Mesenchymal stem cell (in vitro differentiated cells and primary cell): ENCODE results near the gene PQBP1.
A peak's percentile ranks its signal among the peaks of the same experiment; 100 is the strongest.

Source experiments
- DNase-seq: peaks from one replicate; pipeline ENCODE4 v3.0.0-alpha.2; 2013
- H2AFZ ChIP-seq: one replicate; pipeline ENCODE4 v1.6.1; 2013; ENCODE audit warnings: low read depth, mild to moderate bottlenecking, control low read depth, inconsistent platforms, low read length, moderate library complexity
- H2AK5ac ChIP-seq: 2 replicates; pipeline ENCODE4 v1.6.1; 2013; ENCODE audit warnings: low read length, moderate library complexity, mild to moderate bottlenecking, inconsistent platforms; ENCODE audit not compliant: severe bottlenecking
- H2BK120ac ChIP-seq: one replicate; pipeline ENCODE4 v1.6.1; 2013; ENCODE audit warnings: low read depth, mild to moderate bottlenecking, inconsistent platforms, low read length, moderate library complexity
- H2BK12ac ChIP-seq, 2 experiments: one replicate each; pipeline ENCODE4 v1.6.1; 2013; ENCODE audit warnings: inconsistent platforms in 2 of 2, low read length in 2 of 2, mild to moderate bottlenecking in 2 of 2, moderate library complexity in 2 of 2, control low read depth in 1 of 2
- H2BK15ac ChIP-seq: one replicate; pipeline ENCODE4 v1.6.1; 2013; ENCODE audit warnings: mild to moderate bottlenecking, low read depth, inconsistent platforms; ENCODE audit not compliant: poor library complexity, severe bottlenecking
- H2BK5ac ChIP-seq: 2 replicates; pipeline ENCODE4 v1.6.1; 2013; ENCODE audit warnings: low read depth, mild to moderate bottlenecking, low read length, control low read depth, inconsistent platforms; ENCODE audit not compliant: poor library complexity, severe bottlenecking
- H3K14ac ChIP-seq, 2 experiments: one replicate each; pipeline ENCODE4 v1.6.1; 2013; ENCODE audit warnings: inconsistent platforms in 2 of 2, low read length in 2 of 2, control low read depth in 1 of 2, mild to moderate bottlenecking in 1 of 2, moderate library complexity in 1 of 2
- H3K18ac ChIP-seq, 2 experiments: one replicate each; pipeline ENCODE4 v1.6.1; 2013; ENCODE audit warnings: inconsistent platforms in 2 of 2, low read length in 2 of 2, control low read depth in 1 of 2, low read depth in 1 of 2, mild to moderate bottlenecking in 1 of 2
- H3K23ac ChIP-seq, 2 experiments: one replicate each; pipeline ENCODE4 v1.6.1; 2013; ENCODE audit warnings: inconsistent platforms in 2 of 2, low read length in 2 of 2, mild to moderate bottlenecking in 2 of 2, moderate library complexity in 2 of 2, control low read depth in 1 of 2
- H3K27ac ChIP-seq: 2 replicates; pipeline ENCODE4 v1.5.1; 2013; ENCODE audit warnings: mild to moderate bottlenecking, moderate library complexity, low read length, control low read depth, inconsistent platforms; ENCODE audit not compliant: poor library complexity, severe bottlenecking
- H3K27me3 ChIP-seq, 2 experiments: 2 replicates each; pipeline versions ENCODE4 v1.6.1 to v1.7.0; 2013; ENCODE audit warnings: low read length in 2 of 2, mild to moderate bottlenecking in 2 of 2, moderate library complexity in 2 of 2, control low read depth in 1 of 2, inconsistent platforms in 1 of 2; ENCODE audit not compliant: control insufficient read depth in 1 of 2, insufficient read depth in 1 of 2
- H3K36me3 ChIP-seq, 2 experiments: 2 replicates each; pipeline versions ENCODE4 v1.6.1 to v1.7.0; 2013; ENCODE audit warnings: low read length in 2 of 2, control low read depth in 1 of 2, inconsistent platforms in 1 of 2, low read depth in 1 of 2, mild to moderate bottlenecking in 1 of 2; ENCODE audit not compliant: insufficient read depth in 2 of 2, control insufficient read depth in 1 of 2
- H3K4ac ChIP-seq, 2 experiments: one replicate each; pipeline ENCODE4 v1.6.1; 2013; ENCODE audit warnings: inconsistent platforms in 2 of 2, low read length in 2 of 2, mild to moderate bottlenecking in 2 of 2, moderate library complexity in 2 of 2, control low read depth in 1 of 2, low read depth in 1 of 2
- H3K4me1 ChIP-seq: 2 replicates; pipeline ENCODE4 v1.6.1; 2013; ENCODE audit warnings: low read depth, low read length, control low read depth; ENCODE audit not compliant: control insufficient read depth, insufficient read depth
- H3K4me2 ChIP-seq: 2 replicates; pipeline ENCODE4 v1.6.1; 2013; ENCODE audit warnings: low read length, mild to moderate bottlenecking, inconsistent platforms; ENCODE audit not compliant: poor library complexity, severe bottlenecking
- H3K4me3 ChIP-seq, 2 experiments: 2 replicates each; pipeline versions ENCODE4 v1.5.1 to v1.7.0; 2013; ENCODE audit warnings: low read length in 2 of 2, mild to moderate bottlenecking in 2 of 2, control low read depth in 1 of 2, low read depth in 1 of 2; ENCODE audit not compliant: insufficient read depth in 1 of 2
- H3K79me1 ChIP-seq: replicated peaks from 2 replicates; pipeline ENCODE4 v1.6.1; 2013; ENCODE audit warnings: mild to moderate bottlenecking, control low read depth, low read length, inconsistent platforms; ENCODE audit not compliant: poor library complexity, severe bottlenecking
- H3K9ac ChIP-seq: 2 replicates; pipeline ENCODE4 v1.7.0; 2013; ENCODE audit warnings: mild to moderate bottlenecking, low read length, moderate library complexity
- H3K9me3 ChIP-seq: 2 replicates; pipeline ENCODE4 v1.7.0; 2013; ENCODE audit warnings: mild to moderate bottlenecking, low read length; ENCODE audit not compliant: control insufficient read depth
- H4K8ac ChIP-seq: one replicate; pipeline ENCODE4 v1.6.1; 2013; ENCODE audit warnings: inconsistent platforms, mild to moderate bottlenecking, low read length, moderate library complexity
- H4K91ac ChIP-seq: one replicate; pipeline ENCODE4 v1.6.1; 2013; ENCODE audit warnings: mild to moderate bottlenecking, low read length, inconsistent platforms
- WGBS: methylation state at CpG from one replicate; pipeline ENCODE4 v1.1.7; 2013; ENCODE audit warnings: mixed read lengths; 5-methylcytosine and 5-hydroxymethylcytosine counted together

PQBP1 gene

GRCh38 chrX:48890934-48891401 is 6.8 kb upstream of the PQBP1 start:
- Histone ChIP-seq H3K18ac (peak overlapping the region; percentile 3 to 54), H3K36me3 (peaks cover 10 to 23% of the 10 kb centered on the region in 2 experiments), H2AK5ac (no peak overlapping the region), H3K23ac (no peak overlapping the region), H3K27me3 (no peaks in the 10 kb centered on the region), H4K8ac (peak overlapping the region; percentile 49), H3K4ac (no peak overlapping the region), H2BK12ac (no peak overlapping the region), H2AFZ (no peak overlapping the region), H3K4me3 (peak overlapping the region; percentile 63 to 75), H2BK5ac (no peak overlapping the region), H3K9ac (peak overlapping the region; percentile 62), H3K14ac (no peak overlapping the region), H3K9me3 (no peaks in the 10 kb centered on the region), H2BK15ac (no peak overlapping the region), H3K4me1 (peaks cover 3% of the 10 kb centered on the region), H2BK120ac (peak overlapping the region; percentile 79), H3K79me1 (peaks cover 13% of the 10 kb centered on the region), H3K4me2 (peak overlapping the region; percentile 72), H4K91ac (no peak overlapping the region), H3K27ac (no peak overlapping the region)
- DNase-seq = no peak
- 5% methylated on average over 8 of the region's 35 CpGs for WGBS

- Histone ChIP-seq H3K4ac (no peak overlapping the region), H2BK15ac (peak overlapping the region; percentile 52), H4K91ac (no peak overlapping the region), H3K79me1 (peaks cover 13% of the 10 kb centered on the region), H3K4me2 (peak overlapping the region; percentile 81), H2BK5ac (no peak overlapping the region), H3K27me3 (no peaks in the 10 kb centered on the region), H3K4me1 (peaks cover 6% of the 10 kb centered on the region), H3K14ac (peak overlapping the region in 1 of 2 experiments; percentile 60), H3K27ac (no peak overlapping the region), H2AFZ (peak overlapping the region; percentile 63), H3K36me3 (peaks cover 10 to 23% of the 10 kb centered on the region in 2 experiments), H3K18ac (peak overlapping the region; percentile 54 to 80), H2BK120ac (peak overlapping the region; percentile 79), H2AK5ac (no peak overlapping the region), H3K9ac (peak overlapping the region; percentile 70), H3K4me3 (peak overlapping the region; percentile 63 to 75), H4K8ac (peak overlapping the region; percentile 49), H2BK12ac (no peak overlapping the region), H3K23ac (no peak overlapping the region), H3K9me3 (no peaks in the 10 kb centered on the region)
- 6% methylated on average over 36 of the region's 68 CpGs for WGBS
- DNase-seq = peak; percentile 89
Measured at GRCh38 chrX:48891402-48892288, 6.1 kb upstream of the PQBP1 start.

GRCh38 chrX:48892896-48893295 is 4.8 kb upstream of the PQBP1 start:
- WGBS = no CpG with 5 or more reads among the region's 4 CpGs

GRCh38 chrX:48893556-48894348 is 4.0 kb upstream of the PQBP1 start:
- no peak for DNase-seq
- Histone ChIP-seq H2BK12ac (no peak overlapping the region), H4K91ac (no peak overlapping the region), H3K27me3 (no peaks in the 10 kb centered on the region), H3K9me3 (no peaks in the 10 kb centered on the region), H2BK5ac (no peak overlapping the region), H2BK120ac (no peak overlapping the region), H2AK5ac (no peak overlapping the region), H3K4me2 (no peak overlapping the region), H3K4me1 (peaks cover 8% of the 10 kb centered on the region), H3K79me1 (peaks cover 13% of the 10 kb centered on the region), H2AFZ (no peak overlapping the region), H3K9ac (no peak overlapping the region), H3K27ac (no peak overlapping the region), H3K4ac (no peak overlapping the region), H4K8ac (no peak overlapping the region), H3K23ac (no peak overlapping the region), H3K18ac (no peak overlapping the region), H3K36me3 (peaks cover 10 to 23% of the 10 kb centered on the region in 2 experiments), H3K4me3 (no peak overlapping the region), H2BK15ac (no peak overlapping the region), H3K14ac (no peak overlapping the region)
- WGBS = 98% methylated on average over 11 of the region's 16 CpGs

More at GRCh38 chrX:48892896-48893295, 4.8 kb upstream of the PQBP1 start:
- no peak overlapping the region for H4K91ac ChIP-seq
- H3K23ac ChIP-seq = no peak overlapping the region
- H2BK12ac ChIP-seq = no peak overlapping the region
- no peak overlapping the region for H2AK5ac ChIP-seq
- H3K79me1 ChIP-seq = peaks cover 13% of the 10 kb centered on the region
- DNase-seq = no peak
- no peaks in the 10 kb centered on the region for H3K9me3 ChIP-seq
- H3K18ac ChIP-seq = no peak overlapping the region
- H3K27ac ChIP-seq = no peak overlapping the region
- H3K4me1 ChIP-seq = peaks cover 6% of the 10 kb centered on the region
- H3K27me3 ChIP-seq = no peaks in the 10 kb centered on the region
- no peak overlapping the region for H2AFZ ChIP-seq
- H3K4me2 ChIP-seq = no peak overlapping the region
- H4K8ac ChIP-seq = no peak overlapping the region
- no peak overlapping the region for H3K4ac ChIP-seq
- no peak overlapping the region for H3K4me3 ChIP-seq
- H3K36me3 ChIP-seq = peaks cover 10 to 23% of the 10 kb centered on the region in 2 experiments
- H2BK120ac ChIP-seq = no peak overlapping the region
- no peak overlapping the region for H3K14ac ChIP-seq
- no peak overlapping the region for H3K9ac ChIP-seq
- no peak overlapping the region for H2BK15ac ChIP-seq
- H2BK5ac ChIP-seq = no peak overlapping the region
